Activated T-helper 1 cell treated with anti-CD3 and anti-CD28 coated beads, Interleukin-2, amount 50 U/mL, for 16 hours (primary cell): ENCODE measurements around the gene CCDC78.
"Not testable (repeated sequence)": the region's sequence is repeated elsewhere in the genome, so short reads cannot be mapped to it uniquely, and the experiment has no call there.

Experiments
- DNase-seq, 2 donors: peaks; one replicate each; pipeline ENCODE4 v3.0.0-alpha.2; 2020; ENCODE audit warnings: low read depth in 1 of 2, low spot score in 1 of 2

The CCDC78 gene

GRCh38 chr16:761625-762513 lies 35.6 kb upstream of the CCDC78 start:
- DNase-seq: no peak

- DNase-seq: no peak
These were observed 34.5 kb upstream of the CCDC78 start, which contains the start of gene MSLN for GRCh38 chr16:760545-761343. TSS of gene MSLN (plus strand) at chr16:760734. CDS start at chr16:762681, 1,947 bp downstream.

- DNase-seq: no peak
These were observed 33.8 kb upstream of the CCDC78 start for GRCh38 chr16:760065-760464.

GRCh38 chr16:759110-759910 lies 33.1 kb upstream of the CCDC78 start:
- DNase-seq: no peak

- DNase-seq: no peak
These were observed 30.2 kb upstream of the CCDC78 start for GRCh38 chr16:756428-756827.

- DNase-seq: no peak
These were observed 28.4 kb upstream of the CCDC78 start for GRCh38 chr16:754656-755055.

GRCh38 chr16:754121-754607 lies 27.9 kb upstream of the CCDC78 start:
- not testable (repeated sequence) for DNase-seq

- DNase-seq: no peak
These were observed 25.7 kb upstream of the CCDC78 start for GRCh38 chr16:752007-752312.

GRCh38 chr16:751152-752006 lies 25.1 kb upstream of the CCDC78 start:
- no peak for DNase-seq

- DNase-seq: no peak
These were observed 24.2 kb upstream of the CCDC78 start for GRCh38 chr16:750485-750884.

GRCh38 chr16:749010-749409 lies 22.8 kb upstream of the CCDC78 start:
- no peak for DNase-seq

GRCh38 chr16:747978-748746 lies 21.9 kb upstream of the CCDC78 start:
- no peak for DNase-seq

GRCh38 chr16:746637-747036 lies 20.4 kb upstream of the CCDC78 start:
- DNase-seq: no peak

- DNase-seq: no peak
These were observed 19.5 kb upstream of the CCDC78 start for GRCh38 chr16:745739-746138.

- DNase-seq: no peak
These were observed 17.7 kb upstream of the CCDC78 start for GRCh38 chr16:743794-744500.

GRCh38 chr16:742894-743293 lies 16.7 kb upstream of the CCDC78 start:
- not testable (repeated sequence) for DNase-seq

- DNase-seq: no peak
These were observed 15.9 kb upstream of the CCDC78 start for GRCh38 chr16:741986-742629.

GRCh38 chr16:740764-741505 lies 14.7 kb upstream of the CCDC78 start, which contains the start of gene CIAO3:
TSS of gene CIAO3 (minus strand) at chr16:740997. CDS start at chr16:740985, 12 bp downstream.
- peak; percentile 89 to 90 for DNase-seq
